ENCODE data around the gene MGAT5B. TPM values are rescaled to one million over a fixed set of nuclear protein-coding genes. Genes with fewer than 3 reads are reported as not detected.
"Not testable (repeated sequence)": the region's sequence is repeated elsewhere in the genome, so short reads cannot be mapped to it uniquely, and the experiment has no call there.

Gene MGAT5B
- total RNA-seq, 6 experiments from 2014 or later, result 0.16 TPM; not detected in 5

- TF ChIP-seq CTCF (IDR thresholded peaks at IDR 0.05), result no peak
- WGBS (ENCODE audit: insufficient coverage, low coverage, low lambda C conversion rate, missing lambda C conversion rate), result 73% methylated on average over 4 of the region's 4 CpGs
- no peak for DNase-seq
- no peaks in the 10 kb centered on the region for H3K36me3 ChIP-seq
- no peaks in the 10 kb centered on the region for H3K27me3 ChIP-seq
- H3K4me1 ChIP-seq, result no peaks in the 10 kb centered on the region
- no peak overlapping the region for H3K4me3 ChIP-seq
- intact Hi-C loops (cut with DNase I), result no loop called here
- no peaks in the 10 kb centered on the region for H3K9me3 ChIP-seq
- no peak overlapping the region for H3K27ac ChIP-seq
- ATAC-seq, result no peak
Measured at GRCh38 chr17:76844485-76844829, 23.7 kb upstream of the MGAT5B start.

- TF ChIP-seq POLR2A (IDR thresholded peaks at IDR 0.05) (no peak), CTCF (IDR thresholded peaks at IDR 0.05) (no peak)
- WGBS (ENCODE audit: insufficient coverage, low coverage, low lambda C conversion rate, missing lambda C conversion rate), result 43% methylated on average over 7 of the region's 8 CpGs
- intact Hi-C loops (cut with DNase I), result no loop called here
- Histone ChIP-seq H3K4me1 (no peaks in the 10 kb centered on the region), H3K9me3 (no peaks in the 10 kb centered on the region), H3K4me3 (no peak overlapping the region), H3K27ac (no peak overlapping the region), H3K36me3 (no peaks in the 10 kb centered on the region), H3K27me3 (no peaks in the 10 kb centered on the region)
- DNase-seq (no peak), ATAC-seq (no peak)
Measured at GRCh38 chr17:76844846-76845245, 23.4 kb upstream of the MGAT5B start.

GRCh38 chr17:76845541-76846017, 22.6 kb upstream of the MGAT5B start:
- Histone ChIP-seq H3K27me3 (no peaks in the 10 kb centered on the region), H3K36me3 (no peaks in the 10 kb centered on the region), H3K27ac (no peak overlapping the region), H3K4me3 (no peak overlapping the region), H3K4me1 (no peaks in the 10 kb centered on the region), H3K9me3 (no peaks in the 10 kb centered on the region)
- ATAC-seq (no peak), DNase-seq (no peak)
- no peak for TF ChIP-seq POLR2A (IDR thresholded peaks at IDR 0.05)
- TF ChIP-seq CTCF (IDR thresholded peaks at IDR 0.05), result no peak
- intact Hi-C loops (cut with DNase I), result no loop called here
- 59% methylated on average over 6 of the region's 6 CpGs for WGBS (ENCODE audit: insufficient coverage, low coverage, low lambda C conversion rate, missing lambda C conversion rate)

GRCh38 chr17:76847031-76847430, 21.2 kb upstream of the MGAT5B start:
- intact Hi-C loops (cut with DNase I), result no loop called here
- no peaks in the 10 kb centered on the region for H3K36me3 ChIP-seq
- H3K4me3 ChIP-seq, result no peak overlapping the region
- no peaks in the 10 kb centered on the region for H3K9me3 ChIP-seq
- DNase-seq (no peak), ATAC-seq (no peak)
- WGBS (ENCODE audit: insufficient coverage, low coverage, low lambda C conversion rate, missing lambda C conversion rate), result 46% methylated on average over 2 of the region's 2 CpGs
- TF ChIP-seq CTCF (IDR thresholded peaks at IDR 0.05), result no peak
- no peak for TF ChIP-seq POLR2A (IDR thresholded peaks at IDR 0.05)
- no peaks in the 10 kb centered on the region for H3K27me3 ChIP-seq
- H3K27ac ChIP-seq, result no peak overlapping the region
- H3K4me1 ChIP-seq, result no peaks in the 10 kb centered on the region

- H3K4me3 ChIP-seq, result no peak overlapping the region
- no peak overlapping the region for H3K27ac ChIP-seq
- no peaks in the 10 kb centered on the region for H3K27me3 ChIP-seq
- no peaks in the 10 kb centered on the region for H3K36me3 ChIP-seq
- no peaks in the 10 kb centered on the region for H3K9me3 ChIP-seq
- TF ChIP-seq CTCF (IDR thresholded peaks at IDR 0.05) (no peak), POLR2A (IDR thresholded peaks at IDR 0.05) (no peak)
- no peaks in the 10 kb centered on the region for H3K4me1 ChIP-seq
- intact Hi-C loops (cut with DNase I), result no loop called here
- no peak for DNase-seq
- WGBS (ENCODE audit: insufficient coverage, low coverage, low lambda C conversion rate, missing lambda C conversion rate), result 51% methylated on average over 3 of the region's 8 CpGs
- ATAC-seq, result no peak
Measured at GRCh38 chr17:76848670-76849069, 19.5 kb upstream of the MGAT5B start.

- ATAC-seq; intact Hi-C loops (cut with DNase I); H3K27ac ChIP-seq; DNase-seq; H3K27me3 ChIP-seq; H3K36me3 ChIP-seq; H3K4me1 ChIP-seq; H3K9me3 ChIP-seq; H3K4me3 ChIP-seq: not testable (repeated sequence)
- WGBS (ENCODE audit: insufficient coverage, low coverage, low lambda C conversion rate, missing lambda C conversion rate), result 80% methylated on average over 7 of the region's 11 CpGs
Measured at GRCh38 chr17:76849160-76849559, 19.0 kb upstream of the MGAT5B start.
